Osteoblast (primary cell): Measurements from ENCODE around the gene STK33. TPM values are rescaled to one million over a fixed set of nuclear protein-coding genes. Genes with fewer than 3 reads are reported as not detected.

Experiments used
- DNase-seq: peaks from one replicate; pipeline ENCODE4 v3.0.0; 2011; ENCODE audit warnings: low spot score, mixed read lengths; ENCODE audit not compliant: insufficient read length; ENCODE audit errors: missing footprints
- H2AFZ ChIP-seq: 2 replicates; pipeline ENCODE4 v1.6.0; 2011; ENCODE audit warnings: mild to moderate bottlenecking, low read length
- H3K27ac ChIP-seq: 2 replicates; pipeline ENCODE4 v1.5.1; 2011; ENCODE audit warnings: mild to moderate bottlenecking, low read depth, low read length, moderate library complexity
- H3K27me3 ChIP-seq: 2 replicates; pipeline ENCODE4 v1.6.0; 2012; ENCODE audit warnings: mild to moderate bottlenecking, control low read depth, inconsistent platforms, low read length, moderate library complexity; ENCODE audit not compliant: insufficient read depth
- H3K36me3 ChIP-seq: 2 replicates; pipeline ENCODE4 v1.5.1; 2011; ENCODE audit warnings: mild to moderate bottlenecking, low read length, control low read depth, moderate library complexity; ENCODE audit not compliant: insufficient read depth
- H3K4me1 ChIP-seq: 2 replicates; pipeline ENCODE4 v1.5.1; 2011; ENCODE audit warnings: mild to moderate bottlenecking, low read length, control low read depth, moderate library complexity; ENCODE audit not compliant: insufficient read depth
- H3K4me2 ChIP-seq: 2 replicates; pipeline ENCODE4 v1.6.0; 2011; ENCODE audit warnings: mild to moderate bottlenecking, low read length; ENCODE audit not compliant: insufficient read depth
- H3K4me3 ChIP-seq: fragments of 200-600 bp; sonication (generic); 3 replicates; pipeline ENCODE4 v1.5.1; 2012; ENCODE audit warnings: mild to moderate bottlenecking, low read length, inconsistent platforms; ENCODE audit not compliant: insufficient read depth
- H3K79me2 ChIP-seq: 2 replicates; pipeline ENCODE4 v1.6.0; 2012; ENCODE audit warnings: mild to moderate bottlenecking, low read length, control low read depth, inconsistent platforms; ENCODE audit not compliant: insufficient read depth
- H3K9me3 ChIP-seq: 2 replicates; pipeline ENCODE4 v1.5.1; 2011; ENCODE audit warnings: low read depth, low read length, control low read depth
- H4K20me1 ChIP-seq: 2 replicates; pipeline ENCODE4 v1.6.0; 2012; ENCODE audit warnings: mild to moderate bottlenecking, low read length, control low read depth; ENCODE audit not compliant: insufficient read depth
- CTCF ChIP-seq: IDR thresholded peaks from 2 replicates; pipeline ENCODE4 v1.5.1; 2011; ENCODE audit warnings: mild to moderate bottlenecking, low read depth, low read length, moderate library complexity; ENCODE audit errors: extremely low read depth
- total RNA-seq: library from RNA; depleted of rRNA; stranded (reverse); fragments of >200 nt; gene quantifications from 2 replicates; pipeline ENCODE4 v1.2.3, GENCODE V29; 2012

The STK33 gene
- total RNA-seq, 1 donor, result 0.72 TPM

DNA sequence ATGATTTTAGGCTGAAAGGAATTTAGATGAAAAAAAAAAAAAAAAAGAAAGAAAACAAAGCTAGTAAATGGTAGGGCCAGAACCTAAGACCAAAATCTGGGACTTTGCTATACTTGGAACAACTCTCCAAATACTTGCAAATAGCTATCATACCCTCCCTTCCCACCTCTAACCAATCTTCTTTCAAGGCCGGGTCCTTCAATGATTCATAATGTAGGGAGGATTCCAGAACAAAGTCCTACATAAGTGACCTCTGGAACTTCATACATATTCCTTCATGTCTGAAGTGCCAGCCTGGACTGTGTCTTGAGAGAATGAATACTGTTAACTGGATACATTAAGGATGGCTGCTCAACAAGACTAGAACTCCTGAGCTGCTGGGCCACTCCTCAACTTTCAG, 9.9 kb downstream of the STK33 start:
- H3K4me1 ChIP-seq, result peaks cover 7% of the 10 kb centered on the region
- no peak overlapping the region for H3K4me2 ChIP-seq
- no peaks in the 10 kb centered on the region for H3K27me3 ChIP-seq
- no peaks in the 10 kb centered on the region for H3K79me2 ChIP-seq
- no peaks in the 10 kb centered on the region for H3K36me3 ChIP-seq
- no peak for TF ChIP-seq CTCF
- H3K9me3 ChIP-seq, result no peaks in the 10 kb centered on the region
- no peak overlapping the region for H3K4me3 ChIP-seq
- H3K27ac ChIP-seq, result no peak overlapping the region
- H4K20me1 ChIP-seq, result no peaks in the 10 kb centered on the region
- DNase-seq, result no peak
- no peak overlapping the region for H2AFZ ChIP-seq

- TF ChIP-seq CTCF, result no peak
- Histone ChIP-seq H3K4me2 (no peak overlapping the region), H3K9me3 (no peaks in the 10 kb centered on the region), H3K27me3 (no peaks in the 10 kb centered on the region), H3K4me1 (peaks cover 7% of the 10 kb centered on the region), H3K36me3 (no peaks in the 10 kb centered on the region), H3K27ac (no peak overlapping the region), H2AFZ (no peak overlapping the region), H3K79me2 (no peaks in the 10 kb centered on the region), H3K4me3 (no peak overlapping the region), H4K20me1 (no peaks in the 10 kb centered on the region)
- no peak for DNase-seq
These were observed 12.7 kb downstream of the STK33 start for GRCh38 chr11:8581300-8581699.

GRCh38 chr11:8577791-8578581, 16.0 kb downstream of the STK33 start:
- no peaks in the 10 kb centered on the region for H3K79me2 ChIP-seq
- H3K4me1 ChIP-seq, result no peaks in the 10 kb centered on the region
- H3K9me3 ChIP-seq, result no peaks in the 10 kb centered on the region
- no peaks in the 10 kb centered on the region for H3K27me3 ChIP-seq
- TF ChIP-seq CTCF, result no peak
- no peak overlapping the region for H3K4me3 ChIP-seq
- H2AFZ ChIP-seq, result no peak overlapping the region
- H3K36me3 ChIP-seq, result no peaks in the 10 kb centered on the region
- no peaks in the 10 kb centered on the region for H4K20me1 ChIP-seq
- no peak overlapping the region for H3K4me2 ChIP-seq
- no peak for DNase-seq
- H3K27ac ChIP-seq, result no peak overlapping the region

DNA sequence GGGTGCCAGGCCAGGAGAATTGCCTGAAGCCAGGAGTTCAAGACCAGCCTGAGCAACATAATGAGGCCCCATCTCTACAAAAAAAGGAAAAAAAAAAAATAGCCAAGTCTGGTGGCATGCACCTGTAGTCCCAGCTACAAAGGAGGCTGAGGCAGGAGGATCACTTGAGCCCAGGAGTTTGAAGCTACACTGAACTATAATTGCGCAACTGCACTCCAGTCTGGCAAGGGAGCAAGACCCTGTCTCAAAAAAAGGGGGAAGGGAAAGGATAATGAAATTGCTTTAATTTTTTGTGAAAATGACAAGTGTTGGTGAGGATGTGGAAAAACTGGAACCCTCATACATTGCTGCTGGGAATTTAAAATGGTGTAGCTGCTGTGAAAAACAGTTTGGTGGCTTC, 19.2 kb downstream of the STK33 start:
- no peak for DNase-seq
- Histone ChIP-seq H3K79me2 (no peaks in the 10 kb centered on the region), H3K4me1 (no peaks in the 10 kb centered on the region), H3K27me3 (no peaks in the 10 kb centered on the region), H3K4me2 (no peak overlapping the region), H2AFZ (no peak overlapping the region), H3K27ac (no peak overlapping the region), H4K20me1 (no peaks in the 10 kb centered on the region), H3K9me3 (no peaks in the 10 kb centered on the region), H3K4me3 (no peak overlapping the region), H3K36me3 (no peaks in the 10 kb centered on the region)
- no peak for TF ChIP-seq CTCF
